ENCODE measurements around the gene IFITM5.

DNA sequence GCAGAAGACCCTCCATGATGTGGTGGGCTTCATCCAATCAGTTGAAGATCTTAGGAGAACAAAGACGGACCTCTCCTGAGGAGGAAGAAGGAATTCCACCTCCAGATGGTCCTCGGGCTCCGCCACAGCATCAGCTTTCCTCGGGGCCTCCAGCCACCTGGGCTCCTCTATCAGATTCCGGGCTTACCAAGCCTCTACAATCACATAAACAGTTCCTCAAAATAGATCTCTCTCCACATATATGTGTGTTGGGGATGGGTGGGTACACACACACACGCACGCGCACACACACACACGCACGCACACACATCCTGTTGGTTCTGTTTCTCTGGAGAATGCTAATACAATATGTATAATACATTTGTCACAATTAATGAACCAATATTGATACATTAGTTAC, 39.9 kb downstream of the IFITM5 start:
- no peak for TF ChIP-seq CTCF (IDR thresholded peaks at IDR 0.05)
- no peak for TF ChIP-seq POLR2AphosphoS5 (IDR thresholded peaks at IDR 0.05)

Data from prostate gland (tissue), 2 donors.